ENCODE results near the gene XPA. TPM values are rescaled to one million over a fixed set of nuclear protein-coding genes. Genes with fewer than 3 reads are reported as not detected.
A peak's percentile ranks its signal among the peaks of the same experiment; 100 is the strongest.

XPA gene
- total and polyA plus RNA-seq, 2 of the 13 experiments (the other 11 are each of a cell fraction or from before 2014, with no cell fraction given) = 2.3 to 15.2 TPM

- TF ChIP-seq TOPORS (CRISPR knock-in tag; IDR thresholded peaks at IDR 0.05) (peak; percentile 88; the same call in 1 of the 2 replicates), ZNF274 (CRISPR knock-in tag; IDR thresholded peaks at IDR 0.05) (no peak; the same call in 1 of the 2 replicates), ASH2L (IDR thresholded peaks at IDR 0.05; ENCODE audit: insufficient read length, low read depth, low read length) (peak; percentile 89), ZNF598 (CRISPR knock-in tag; IDR thresholded peaks at IDR 0.05; ENCODE audit: borderline replicate concordance) (no peak), NCOR1 (IDR thresholded peaks at IDR 0.05; ENCODE audit: borderline replicate concordance, low read length) (no peak), THAP8 (CRISPR knock-in tag; IDR thresholded peaks at IDR 0.05; ENCODE audit: borderline replicate concordance) (no peak), CBX1 (IDR thresholded peaks at IDR 0.05; ENCODE audit: low read depth) (no peak), ZSCAN25 (CRISPR knock-in tag; IDR thresholded peaks at IDR 0.05) (no peak), RNF219 (CRISPR knock-in tag; IDR thresholded peaks at IDR 0.05) (no peak), TBP (CRISPR knock-in tag; IDR thresholded peaks at IDR 0.05) (no peak), GATAD2A (CRISPR knock-in tag; IDR thresholded peaks at IDR 0.05) (no peak), ZNF282 (IDR thresholded peaks at IDR 0.05; ENCODE audit: partially characterized antibody) (no peak)
Observed at GRCh38 chr9:97633859-97634490, 63.2 kb downstream of the XPA start (continued).

Data from HepG2 (cell line).